MV-4-11 (cell line): ENCODE measurements around the gene HSPB2.
"Not testable (repeated sequence)": the region's sequence is repeated elsewhere in the genome, so short reads cannot be mapped to it uniquely, and the experiment has no call there.

Experiments used
- DNase-seq: peaks from one replicate; lab custom pipeline; 2025; lab: John Stamatoyannopoulos, UW

HSPB2 gene

GRCh38 chr11:111912535-111912934, at the start of gene HSPB2:
Gene HSPB2, plus strand, starts transcription at chr11:111912734. Its CDS starts 96 bp downstream, at chr11:111912830.
- no peak for DNase-seq

- no peak for DNase-seq
Observed at GRCh38 chr11:111870113-111870512, 42.4 kb upstream of the HSPB2 start.

GRCh38 chr11:111870522-111870885, 42.0 kb upstream of the HSPB2 start:
- DNase-seq = peak; percentile 8

GRCh38 chr11:111870886-111871692, 41.4 kb upstream of the HSPB2 start, which contains the start of gene ALG9:
Gene ALG9, minus strand, starts transcription at chr11:111871581. Its CDS starts 99 bp downstream, at chr11:111871482.
- DNase-seq = peak; percentile 68

GRCh38 chr11:111871693-111872161, 40.8 kb upstream of the HSPB2 start:
- no peak for DNase-seq

GRCh38 chr11:111878385-111878848, 34.1 kb upstream of the HSPB2 start:
- DNase-seq = no peak

GRCh38 chr11:111878849-111879636, 33.5 kb upstream of the HSPB2 start, which contains the start of the genes CFAP68 and FDXACB1:
Gene CFAP68, plus strand, starts transcription at chr11:111879541. Its CDS starts 20 bp downstream, at chr11:111879561.
Gene FDXACB1, minus strand, starts transcription at chr11:111879165. Its CDS starts 33 bp downstream, at chr11:111879132.
- peak; percentile 94 for DNase-seq

- no peak for DNase-seq
Observed at GRCh38 chr11:111879637-111879960, 32.9 kb upstream of the HSPB2 start.

GRCh38 chr11:111882202-111882601, 30.3 kb upstream of the HSPB2 start:
- DNase-seq = no peak

- not testable (repeated sequence) for DNase-seq
Observed at GRCh38 chr11:111885053-111885452, 27.5 kb upstream of the HSPB2 start.

- no peak for DNase-seq
Observed at GRCh38 chr11:111886032-111886431, 26.5 kb upstream of the HSPB2 start.

GRCh38 chr11:111886844-111887243, 25.7 kb upstream of the HSPB2 start:
- DNase-seq = peak; percentile 12

- DNase-seq = peak; percentile 6
Observed at GRCh38 chr11:111905411-111905810, 7.1 kb upstream of the HSPB2 start.

- DNase-seq = no peak
Observed at GRCh38 chr11:111906680-111907079, 5.9 kb upstream of the HSPB2 start.

GRCh38 chr11:111908639-111909305, 3.8 kb upstream of the HSPB2 start:
- no peak for DNase-seq

- no peak for DNase-seq
Observed at GRCh38 chr11:111909378-111909777, 3.2 kb upstream of the HSPB2 start.

- DNase-seq = no peak
Observed at GRCh38 chr11:111910676-111911562, 1.6 kb upstream of the HSPB2 start.

- DNase-seq = no peak
Observed at GRCh38 chr11:111911563-111912401, 752 bp upstream of the HSPB2 start, which contains the start of gene CRYAB. Gene CRYAB, minus strand, starts transcription at chr11:111911770. Its CDS starts 46 bp downstream, at chr11:111911724.

- DNase-seq = no peak
Observed at GRCh38 chr11:111913031-111913861, 712 bp downstream of the HSPB2 start.
